Right lobe of liver (tissue), 6 donors: ENCODE results near the gene DOCK1. TPM values are rescaled to one million over a fixed set of nuclear protein-coding genes. Genes with fewer than 3 reads are reported as not detected.

Source experiments
- ATAC-seq, 4 donors: fragments of 200-7000 bp; cut with Tn5 transposase; one replicate each; pipeline ENCODE4 v1.9.1; 2020; ENCODE audit warnings: mild to moderate bottlenecking in 4 of 4, moderate library complexity in 4 of 4
- DNase-seq, 3 donors: peaks; one replicate each; pipeline ENCODE4 v3.0.0-alpha.2; 2020
- H3K27ac ChIP-seq, 3 donors: fragments of 200-600 bp; one replicate each; pipeline ENCODE4 v1.8.0; 2022
- H3K27me3 ChIP-seq, 2 donors: fragments of 200-600 bp; one replicate each; pipeline ENCODE4 v1.8.0; 2022
- H3K36me3 ChIP-seq, 4 donors: fragments of 200-600 bp; sonication (generic) in 1 of 4; one replicate each; pipeline versions ENCODE4 v1.5.1 to v1.8.0; 2017 to 2022; ENCODE audit warnings: control low read depth in 1 of 4
- H3K4me1 ChIP-seq, 4 donors: fragments of 200-600 bp; sonication (generic) in 1 of 4; one replicate each; pipeline versions ENCODE4 v1.5.1 to v1.8.0; 2017 to 2022; ENCODE audit warnings: control low read depth in 1 of 4
- H3K4me3 ChIP-seq, 3 donors: fragments of 200-600 bp; one replicate each; pipeline ENCODE4 v1.8.0; 2022
- H3K9me3 ChIP-seq, 4 donors: fragments of 200-600 bp; sonication (generic) in 1 of 4; one replicate each; pipeline versions ENCODE4 v1.5.1 to v1.8.0; 2017 to 2022; ENCODE audit warnings: control low read depth in 1 of 4
- POLR2A ChIP-seq: fragments of 450-650 bp; IDR thresholded peaks from one replicate; pipeline ENCODE4 v1.6.1; 2017; ENCODE audit warnings: antibody characterized with exemption, mild to moderate bottlenecking
- WGBS: methylation state at CpG from one replicate; pipeline ENCODE4 v1.1.6; 2018; ENCODE audit warnings: low coverage, low lambda C conversion rate; ENCODE audit not compliant: insufficient coverage; ENCODE audit errors: missing lambda C conversion rate; 5-methylcytosine and 5-hydroxymethylcytosine counted together
- intact Hi-C, 2 donors: fragments of 100-400 bp; cut with DNase I; formaldehyde crosslinking; loops; one replicate each; pipeline versions ENCODE4 v1.11.2 to v1.14.1; 2022
- total RNA-seq, 6 experiments: library from RNA; depleted of rRNA in 2 of 6; stranded (reverse); fragments of >200 nt in 2 of 6; fragmentation: NEBNext Ultra II Directional in 3 of 6; extraction: Animal tissue kit (Norgen Biotek cat#: 25700) in 3 of 6; gene quantifications; one replicate each; pipeline versions ENCODE4 v1.1.0 to v1.2.4, GENCODE V29; 2016 to 2023
- TF ChIP-seq, protein P1 (sequence below), 4 donors: fragments of 200-600 bp in 3 of 4; fragments of 450-650 bp in 1 of 4; IDR thresholded peaks; one replicate each; pipeline versions ENCODE4 v1.5.1 to v1.8.0; 2016 to 2022; ENCODE audit warnings: antibody characterized with exemption in 4 of 4, mild to moderate bottlenecking in 2 of 4
- donor health status: DM: no; HTN: yes; CAD: no.
- donor health status: DM: no; HTN: no; CAD: no.
- donor health status: DM: no; HTN: no; CAD: no.
- donor health status: DM: no; HTN: yes; CAD: no.
- donor health status: DM: no; HTN: yes; CAD: no.

DOCK1 gene
- total RNA-seq, 6 experiments from 2014 or later: 13.8 to 17.8 (median 14.6) TPM

DNA sequence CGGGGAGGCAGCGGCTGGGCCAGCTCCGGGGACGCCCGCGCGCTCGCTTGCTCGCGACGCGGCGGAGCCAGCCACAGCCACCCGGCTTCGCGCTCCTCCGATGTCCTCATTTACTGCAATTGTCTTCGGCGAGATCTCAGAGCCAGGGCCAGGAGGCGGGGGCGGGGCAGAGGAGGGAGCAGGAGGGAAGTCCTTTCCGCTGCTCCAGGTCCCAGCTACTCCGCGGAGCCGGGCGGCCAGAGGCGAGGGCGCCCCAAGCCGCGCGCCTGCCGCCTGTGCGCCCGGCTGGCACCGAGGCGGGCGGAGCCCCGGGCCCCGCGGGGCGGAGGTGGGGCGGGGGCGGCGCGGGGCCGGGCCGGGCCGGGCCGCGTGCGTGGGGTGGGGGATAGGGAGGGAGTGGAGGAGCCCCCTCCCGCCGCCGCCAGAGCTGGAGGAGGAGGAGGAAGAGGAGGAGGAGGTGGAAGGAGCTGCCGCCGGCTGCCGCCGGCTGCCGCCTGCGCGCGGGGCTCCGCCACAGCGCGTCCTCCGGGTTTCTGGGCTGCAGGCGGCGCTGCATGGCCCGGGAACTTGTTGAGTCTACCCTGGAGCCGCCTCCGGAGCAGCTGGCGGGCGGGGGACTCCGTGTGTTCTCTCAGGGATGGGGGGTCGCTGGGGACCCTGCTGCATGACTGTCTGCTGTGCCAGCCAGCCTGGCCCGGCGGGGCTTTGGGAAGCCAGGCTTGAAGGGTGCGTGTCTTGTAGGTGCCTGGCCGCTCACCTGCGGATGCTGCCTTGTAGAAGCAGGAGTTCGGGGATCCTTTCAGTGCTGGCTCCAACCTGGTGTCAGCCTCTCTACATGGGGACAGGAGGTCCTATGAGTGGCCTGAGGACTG is 291.3 kb downstream of the DOCK1 start, which contains the start of gene INSYN2A:
Gene INSYN2A (minus strand): TSS at position 310 of the 872 bp plus-strand sequence. CDS start 20,196 bp downstream, outside the sequence.
- 43% methylated on average over 15 of the region's 81 CpGs for WGBS
- H3K4me3 ChIP-seq: peak within 1 kb of the TSS; percentile 23 to 41 (median 29)
- TF ChIP-seq, protein P1, sequence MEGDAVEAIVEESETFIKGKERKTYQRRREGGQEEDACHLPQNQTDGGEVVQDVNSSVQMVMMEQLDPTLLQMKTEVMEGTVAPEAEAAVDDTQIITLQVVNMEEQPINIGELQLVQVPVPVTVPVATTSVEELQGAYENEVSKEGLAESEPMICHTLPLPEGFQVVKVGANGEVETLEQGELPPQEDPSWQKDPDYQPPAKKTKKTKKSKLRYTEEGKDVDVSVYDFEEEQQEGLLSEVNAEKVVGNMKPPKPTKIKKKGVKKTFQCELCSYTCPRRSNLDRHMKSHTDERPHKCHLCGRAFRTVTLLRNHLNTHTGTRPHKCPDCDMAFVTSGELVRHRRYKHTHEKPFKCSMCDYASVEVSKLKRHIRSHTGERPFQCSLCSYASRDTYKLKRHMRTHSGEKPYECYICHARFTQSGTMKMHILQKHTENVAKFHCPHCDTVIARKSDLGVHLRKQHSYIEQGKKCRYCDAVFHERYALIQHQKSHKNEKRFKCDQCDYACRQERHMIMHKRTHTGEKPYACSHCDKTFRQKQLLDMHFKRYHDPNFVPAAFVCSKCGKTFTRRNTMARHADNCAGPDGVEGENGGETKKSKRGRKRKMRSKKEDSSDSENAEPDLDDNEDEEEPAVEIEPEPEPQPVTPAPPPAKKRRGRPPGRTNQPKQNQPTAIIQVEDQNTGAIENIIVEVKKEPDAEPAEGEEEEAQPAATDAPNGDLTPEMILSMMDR (IDR thresholded peaks at IDR 0.05): no peak
- no peak for TF ChIP-seq POLR2A
- H3K27me3 ChIP-seq: no peaks in the 10 kb centered on the region
- no peaks in the 10 kb centered on the region for H3K36me3 ChIP-seq
- H3K4me1 ChIP-seq: peaks cover 0 to 13% (median 0%) of the 10 kb centered on the region in 4 donors
- intact Hi-C loops: no loop called here
- ATAC-seq (peak; percentile 20 to 56 (median 52)), DNase-seq (peak in 1 of 3 donors; percentile 38)
- no peaks in the 10 kb centered on the region for H3K9me3 ChIP-seq
- H3K27ac ChIP-seq: no peak within 1 kb of the TSS

DNA sequence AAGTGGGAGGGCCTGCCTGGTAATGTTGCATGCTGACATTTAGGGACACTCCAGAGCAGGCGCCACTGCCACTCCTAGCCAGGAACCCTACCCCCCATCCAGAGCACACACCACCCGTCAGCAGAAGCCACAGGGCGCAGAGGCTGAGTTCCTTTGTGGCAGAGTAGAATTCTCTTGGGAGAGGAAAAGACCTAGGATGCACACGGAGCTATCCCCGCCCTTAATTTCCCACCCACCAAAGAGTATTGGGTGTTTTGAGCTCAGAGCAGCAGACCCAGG is 291.9 kb downstream of the DOCK1 start:
- WGBS: no CpG with 5 or more reads among the region's 5 CpGs
- TF ChIP-seq POLR2A: no peak
- TF ChIP-seq, protein P1 (IDR thresholded peaks at IDR 0.05): no peak
- intact Hi-C loops: no loop called here
- H3K27me3 ChIP-seq: no peaks in the 10 kb centered on the region
- no peak overlapping the region for H3K27ac ChIP-seq
- peaks cover 0 to 13% (median 0%) of the 10 kb centered on the region in 4 donors for H3K4me1 ChIP-seq
- no peaks in the 10 kb centered on the region for H3K9me3 ChIP-seq
- no peak for DNase-seq
- ATAC-seq: no peak
- no peak overlapping the region for H3K4me3 ChIP-seq
- H3K36me3 ChIP-seq: no peaks in the 10 kb centered on the region

DNA sequence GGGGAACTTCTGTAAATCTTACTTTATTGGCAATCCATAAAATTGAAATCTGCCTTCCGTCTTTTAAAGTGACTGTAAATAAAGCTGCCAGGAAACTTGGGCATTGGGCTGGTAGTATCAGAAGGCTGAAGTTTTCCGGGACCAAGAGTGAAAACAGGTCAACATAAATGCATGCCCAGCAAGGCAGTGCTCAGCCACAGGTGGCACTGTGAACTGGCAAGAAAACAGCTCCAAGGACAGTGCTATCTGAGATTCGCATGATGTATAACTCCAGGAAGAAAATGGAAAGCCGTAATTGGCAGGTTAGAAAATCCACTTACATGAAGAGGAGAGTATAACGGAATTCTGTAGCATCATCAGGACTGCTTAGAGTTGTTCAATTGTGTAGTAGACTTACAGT is 293.1 kb downstream of the DOCK1 start:
- H3K4me1 ChIP-seq: peaks cover 0 to 13% (median 0%) of the 10 kb centered on the region in 4 donors
- DNase-seq: no peak
- H3K4me3 ChIP-seq: no peak overlapping the region
- H3K27me3 ChIP-seq: no peaks in the 10 kb centered on the region
- 93% methylated on average over 5 of the region's 5 CpGs for WGBS
- H3K9me3 ChIP-seq: no peaks in the 10 kb centered on the region
- intact Hi-C loops: no loop called here
- H3K36me3 ChIP-seq: no peaks in the 10 kb centered on the region
- no peak for ATAC-seq
- TF ChIP-seq, protein P1 (IDR thresholded peaks at IDR 0.05): no peak
- TF ChIP-seq POLR2A: no peak
- H3K27ac ChIP-seq: no peak overlapping the region

DNA sequence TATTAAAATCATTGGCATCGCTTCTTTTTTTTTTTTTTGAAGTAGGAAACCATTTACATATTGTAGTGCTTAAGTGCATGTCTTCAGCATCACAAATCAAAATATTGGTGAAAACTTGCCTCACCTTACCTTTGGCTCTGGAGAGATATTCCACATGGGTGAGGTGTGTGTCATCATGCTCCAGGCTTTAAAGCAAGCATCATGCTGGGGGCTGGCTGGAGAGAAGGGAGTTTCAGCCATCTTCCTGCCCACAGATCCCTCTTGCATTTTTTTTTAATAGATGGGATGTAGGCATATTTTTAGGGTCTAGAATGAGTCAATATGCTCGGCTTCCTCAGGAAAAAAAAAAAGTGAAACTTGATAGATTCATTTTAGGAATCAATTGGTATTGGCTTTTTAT is 293.5 kb downstream of the DOCK1 start:
- ATAC-seq: no peak
- DNase-seq: no peak
- peaks cover 0 to 13% (median 0%) of the 10 kb centered on the region in 4 donors for H3K4me1 ChIP-seq
- WGBS: 86% methylated on average over 2 of the region's 2 CpGs
- H3K36me3 ChIP-seq: no peaks in the 10 kb centered on the region
- no peak overlapping the region for H3K4me3 ChIP-seq
- no peak overlapping the region for H3K27ac ChIP-seq
- no peaks in the 10 kb centered on the region for H3K9me3 ChIP-seq
- intact Hi-C loops: no loop called here
- TF ChIP-seq, protein P1 (IDR thresholded peaks at IDR 0.05): no peak
- no peak for TF ChIP-seq POLR2A
- H3K27me3 ChIP-seq: no peaks in the 10 kb centered on the region
